Ascending aorta (tissue), 2 donors: ENCODE results near the gene TUBGCP2. TPM values are rescaled to one million over a fixed set of nuclear protein-coding genes. Genes with fewer than 3 reads are reported as not detected.

Source experiments
- DNase-seq, 2 donors: peaks; one replicate each; pipeline ENCODE4 v3.0.0-alpha.2; 2019; ENCODE audit warnings: low spot score in 2 of 2
- H3K27ac ChIP-seq, 2 donors: fragments of 200-600 bp; sonication (generic); one replicate each; pipeline ENCODE4 v1.5.1; 2016 to 2017; ENCODE audit warnings: mild to moderate bottlenecking in 1 of 2
- H3K27me3 ChIP-seq: fragments of 200-600 bp; sonication (generic); one replicate; pipeline ENCODE4 v1.5.1; 2017
- H3K36me3 ChIP-seq, 2 donors: fragments of 200-600 bp; sonication (generic); one replicate each; pipeline ENCODE4 v1.5.1; 2016
- H3K4me1 ChIP-seq, 2 donors: fragments of 200-600 bp; sonication (generic); one replicate each; pipeline ENCODE4 v1.5.1; 2016 to 2017; ENCODE audit warnings: mild to moderate bottlenecking in 1 of 2
- H3K4me3 ChIP-seq, 2 donors: fragments of 200-600 bp; sonication (generic); one replicate each; pipeline ENCODE4 v1.5.1; 2016 to 2017; ENCODE audit warnings: mild to moderate bottlenecking in 1 of 2
- H3K9me3 ChIP-seq, 2 donors: fragments of 200-600 bp; sonication (generic); one replicate each; pipeline ENCODE4 v1.5.1; 2016
- intact Hi-C: fragments of 100-400 bp; cut with DNase I; formaldehyde crosslinking; loops from one replicate; pipeline ENCODE4 v1.15.1; 2023
- total RNA-seq: library from RNA; depleted of rRNA; stranded (reverse); fragments of >200 nt; gene quantifications from one replicate; pipeline ENCODE4 v1.1.0, GENCODE V29; 2016
- TF ChIP-seq, protein P1 (sequence below), 3 experiments: fragments of 200-600 bp in 2 of 3; fragments of 450-650 bp in 1 of 3; sonication (generic) in 2 of 3; IDR thresholded peaks; one replicate each; pipeline ENCODE4 v1.5.1; 2016 to 2019; ENCODE audit warnings: antibody characterized with exemption in 3 of 3, mild to moderate bottlenecking in 1 of 3, moderate library complexity in 1 of 3

The TUBGCP2 gene
- total RNA-seq, 1 donor from 2014 or later, result 72.4 TPM

DNA sequence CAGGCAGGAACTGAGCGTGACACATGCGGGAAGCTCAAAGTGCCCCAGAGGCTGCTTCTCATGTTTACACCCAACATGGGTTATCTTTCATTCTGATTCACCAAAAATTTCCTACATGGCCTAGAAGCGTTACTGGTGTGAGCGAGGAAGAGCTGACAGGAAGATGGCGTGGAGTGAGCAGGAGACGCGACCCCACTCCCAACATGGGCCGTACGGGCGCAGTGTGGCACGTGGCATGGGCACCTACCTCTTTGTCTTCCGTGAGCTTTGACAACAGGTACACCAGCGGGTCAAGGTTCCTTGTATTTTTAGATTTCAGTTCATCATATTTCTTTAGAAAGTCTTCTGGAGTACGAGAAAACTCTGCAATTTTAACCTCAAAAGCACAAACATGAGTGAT is 8.9 kb downstream of the TUBGCP2 start:
- H3K9me3 ChIP-seq, result no peaks in the 10 kb centered on the region
- H3K4me3 ChIP-seq, result no peak overlapping the region
- no peak overlapping the region for H3K27ac ChIP-seq
- peaks cover 66 to 84% of the 10 kb centered on the region in 2 donors for H3K36me3 ChIP-seq
- TF ChIP-seq, protein P1, sequence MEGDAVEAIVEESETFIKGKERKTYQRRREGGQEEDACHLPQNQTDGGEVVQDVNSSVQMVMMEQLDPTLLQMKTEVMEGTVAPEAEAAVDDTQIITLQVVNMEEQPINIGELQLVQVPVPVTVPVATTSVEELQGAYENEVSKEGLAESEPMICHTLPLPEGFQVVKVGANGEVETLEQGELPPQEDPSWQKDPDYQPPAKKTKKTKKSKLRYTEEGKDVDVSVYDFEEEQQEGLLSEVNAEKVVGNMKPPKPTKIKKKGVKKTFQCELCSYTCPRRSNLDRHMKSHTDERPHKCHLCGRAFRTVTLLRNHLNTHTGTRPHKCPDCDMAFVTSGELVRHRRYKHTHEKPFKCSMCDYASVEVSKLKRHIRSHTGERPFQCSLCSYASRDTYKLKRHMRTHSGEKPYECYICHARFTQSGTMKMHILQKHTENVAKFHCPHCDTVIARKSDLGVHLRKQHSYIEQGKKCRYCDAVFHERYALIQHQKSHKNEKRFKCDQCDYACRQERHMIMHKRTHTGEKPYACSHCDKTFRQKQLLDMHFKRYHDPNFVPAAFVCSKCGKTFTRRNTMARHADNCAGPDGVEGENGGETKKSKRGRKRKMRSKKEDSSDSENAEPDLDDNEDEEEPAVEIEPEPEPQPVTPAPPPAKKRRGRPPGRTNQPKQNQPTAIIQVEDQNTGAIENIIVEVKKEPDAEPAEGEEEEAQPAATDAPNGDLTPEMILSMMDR (IDR thresholded peaks at IDR 0.05), result no peak
- DNase-seq, result no peak
- no peaks in the 10 kb centered on the region for H3K4me1 ChIP-seq
- no peaks in the 10 kb centered on the region for H3K27me3 ChIP-seq
- intact Hi-C loops, result no loop called here

DNA sequence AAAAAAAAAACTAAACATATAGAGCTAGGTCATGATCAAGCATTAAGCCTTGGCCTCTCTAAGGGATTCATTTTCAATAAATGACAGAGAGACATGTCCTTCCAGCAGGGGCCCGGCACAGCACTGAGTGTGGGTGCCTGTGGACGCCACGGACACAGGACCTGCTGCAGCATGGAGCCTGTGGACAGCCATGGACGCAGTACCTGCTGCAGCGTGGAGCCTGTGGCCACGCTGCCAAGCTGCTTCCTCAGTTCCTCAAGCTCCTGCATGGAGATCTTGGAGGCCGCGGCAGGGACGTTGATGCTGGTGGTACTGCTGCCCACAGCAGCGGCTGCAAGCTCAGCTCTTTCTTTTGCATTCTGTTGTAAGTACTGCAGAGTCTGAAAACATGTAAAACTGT is 9.4 kb downstream of the TUBGCP2 start:
- H3K4me3 ChIP-seq, result no peak overlapping the region
- H3K9me3 ChIP-seq, result no peaks in the 10 kb centered on the region
- TF ChIP-seq, protein P1 (IDR thresholded peaks at IDR 0.05), result no peak
- no peak overlapping the region for H3K27ac ChIP-seq
- H3K36me3 ChIP-seq, result peaks cover 72 to 89% of the 10 kb centered on the region in 2 donors
- no peaks in the 10 kb centered on the region for H3K27me3 ChIP-seq
- H3K4me1 ChIP-seq, result no peaks in the 10 kb centered on the region
- DNase-seq, result no peak
- intact Hi-C loops, result no loop called here

DNA sequence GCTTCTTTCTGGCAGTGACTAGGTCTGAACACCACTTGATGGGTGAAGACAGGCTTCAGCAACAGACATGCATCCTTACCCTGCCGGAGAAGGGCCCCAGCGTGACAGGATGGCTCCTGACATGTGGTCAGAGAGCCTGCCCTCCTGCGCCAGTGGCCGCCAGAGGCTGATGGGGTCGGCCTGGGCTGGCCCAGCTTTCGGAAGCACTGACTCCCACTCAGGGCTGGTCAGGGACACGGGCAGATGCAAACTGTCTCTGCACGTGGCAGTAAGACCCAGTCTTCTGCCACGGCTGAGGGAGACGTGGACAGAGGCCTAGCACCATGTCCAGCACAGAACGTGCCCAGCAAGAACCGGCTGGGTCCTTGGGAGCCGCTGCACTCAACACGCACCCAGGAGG is 10.2 kb downstream of the TUBGCP2 start:
- TF ChIP-seq, protein P1 (IDR thresholded peaks at IDR 0.05), result no peak
- H3K36me3 ChIP-seq, result peaks cover 79 to 96% of the 10 kb centered on the region in 2 donors
- H3K4me1 ChIP-seq, result no peaks in the 10 kb centered on the region
- H3K27ac ChIP-seq, result no peak overlapping the region
- H3K27me3 ChIP-seq, result no peaks in the 10 kb centered on the region
- intact Hi-C loops, result no loop called here
- H3K4me3 ChIP-seq, result no peak overlapping the region
- no peaks in the 10 kb centered on the region for H3K9me3 ChIP-seq
- no peak for DNase-seq

DNA sequence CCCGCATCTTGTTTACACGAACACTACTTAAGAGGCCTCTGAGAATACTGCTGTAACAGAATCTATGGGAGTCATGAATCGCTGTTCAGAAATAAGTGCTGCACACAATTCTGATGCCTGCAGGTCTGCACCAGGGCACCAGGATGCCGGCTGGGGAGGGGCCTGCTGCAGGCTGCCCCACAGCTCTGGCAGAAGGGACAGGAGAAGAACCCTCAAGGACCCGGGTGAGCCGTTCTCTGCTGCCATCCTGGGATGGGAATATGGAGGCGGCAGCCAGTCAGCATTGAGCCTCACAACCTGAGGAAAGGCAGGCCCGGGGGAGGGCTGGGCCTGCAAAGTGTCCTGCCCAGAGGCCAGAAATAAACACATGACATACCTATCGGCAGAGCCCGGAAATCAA is 11.2 kb downstream of the TUBGCP2 start:
- H3K9me3 ChIP-seq, result no peaks in the 10 kb centered on the region
- H3K4me3 ChIP-seq, result no peak overlapping the region
- H3K27ac ChIP-seq, result no peak overlapping the region
- TF ChIP-seq, protein P1 (IDR thresholded peaks at IDR 0.05), result no peak
- DNase-seq, result no peak
- no peaks in the 10 kb centered on the region for H3K4me1 ChIP-seq
- intact Hi-C loops, result no loop called here
- H3K27me3 ChIP-seq, result no peaks in the 10 kb centered on the region
- H3K36me3 ChIP-seq, result peaks cover 83 to 97% of the 10 kb centered on the region in 2 donors

DNA sequence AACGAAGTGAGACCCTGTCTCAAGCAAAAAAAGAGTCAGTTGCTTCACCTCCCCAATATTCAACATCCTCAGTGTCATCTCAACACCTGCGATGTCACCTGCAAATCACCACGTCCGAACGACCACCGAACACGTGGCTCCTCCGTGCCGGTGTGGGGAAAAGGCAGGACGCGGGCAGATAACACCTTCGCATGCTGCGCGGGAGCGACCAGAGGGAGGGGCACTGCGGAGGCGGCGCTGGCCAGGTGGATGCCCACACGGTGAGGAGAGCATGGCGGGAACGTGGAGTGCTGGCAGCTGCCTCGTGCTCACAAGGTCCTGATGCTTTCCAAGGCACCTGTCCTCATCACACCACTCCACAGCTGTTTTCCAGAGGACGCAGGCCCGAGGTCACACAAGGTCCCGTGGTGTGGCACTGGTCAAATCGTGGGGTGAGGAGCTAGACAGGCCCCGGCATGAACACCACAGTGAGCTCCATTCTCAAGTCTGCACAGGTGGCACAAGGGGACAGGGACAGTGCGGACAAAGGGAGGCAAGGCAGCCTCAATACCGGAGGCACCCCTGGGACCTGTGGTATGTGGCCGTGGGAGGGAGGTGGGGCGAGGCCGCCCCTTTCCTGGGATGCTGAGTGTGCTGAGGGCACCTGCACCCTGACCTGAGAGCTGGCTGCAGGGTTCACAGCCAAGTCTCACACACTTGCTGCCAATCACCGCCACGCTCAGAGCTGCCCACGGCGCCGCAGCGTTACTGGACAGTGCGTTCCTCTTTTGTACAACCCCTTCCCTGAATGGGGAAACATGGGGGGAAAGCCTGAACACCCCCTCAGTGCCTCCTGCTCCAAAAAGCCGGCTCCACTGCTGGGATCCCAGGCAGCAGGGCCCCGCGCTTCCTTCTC is 13.0 kb downstream of the TUBGCP2 start:
- intact Hi-C loops, result no loop called here
- peaks cover 77 to 88% of the 10 kb centered on the region in 2 donors for H3K36me3 ChIP-seq
- no peaks in the 10 kb centered on the region for H3K9me3 ChIP-seq
- no peaks in the 10 kb centered on the region for H3K4me1 ChIP-seq
- TF ChIP-seq, protein P1 (IDR thresholded peaks at IDR 0.05), result no peak
- no peak overlapping the region for H3K27ac ChIP-seq
- no peak overlapping the region for H3K4me3 ChIP-seq
- no peaks in the 10 kb centered on the region for H3K27me3 ChIP-seq
- DNase-seq, result no peak
